Cardiac fibroblast (primary cell): Measurements from ENCODE around the gene HBB.

Source experiments
- DNase-seq, 2 donors: peaks; one replicate each; pipeline versions ENCODE4 v3.0.0 to v3.0.0-alpha.2; 2010; ENCODE audit warnings: low read depth in 2 of 2
- H3K4me3 ChIP-seq, 2 donors: replicated peaks in 1 of 2; 1 replicate in 1 of 2; 2 replicates in 1 of 2; pipeline ENCODE4 v1.5.1; 2011; ENCODE audit warnings: low read depth in 2 of 2, low read length in 2 of 2, mild to moderate bottlenecking in 2 of 2, moderate library complexity in 1 of 2
- TF ChIP-seq, protein P1 (sequence below): IDR thresholded peaks from one replicate; pipeline ENCODE4 v1.5.1; 2011; ENCODE audit warnings: low read depth, mild to moderate bottlenecking, low read length, inconsistent platforms

HBB gene

DNA sequence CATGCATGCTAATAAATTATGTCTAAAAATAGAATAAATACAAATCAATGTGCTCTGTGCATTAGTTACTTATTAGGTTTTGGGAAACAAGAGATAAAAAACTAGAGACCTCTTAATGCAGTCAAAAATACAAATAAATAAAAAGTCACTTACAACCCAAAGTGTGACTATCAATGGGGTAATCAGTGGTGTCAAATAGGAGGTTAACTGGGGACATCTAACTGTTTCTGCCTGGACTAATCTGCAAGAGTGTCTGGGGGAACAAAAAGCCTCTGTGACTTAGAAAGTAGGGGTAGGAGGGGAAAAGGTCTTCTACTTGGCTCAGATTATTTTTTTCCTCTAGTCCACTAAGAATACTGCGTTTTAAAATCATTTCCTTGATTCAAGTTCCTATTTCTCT lies 810 bp upstream of the HBB start:
- no peak for DNase-seq
- TF ChIP-seq, protein P1, sequence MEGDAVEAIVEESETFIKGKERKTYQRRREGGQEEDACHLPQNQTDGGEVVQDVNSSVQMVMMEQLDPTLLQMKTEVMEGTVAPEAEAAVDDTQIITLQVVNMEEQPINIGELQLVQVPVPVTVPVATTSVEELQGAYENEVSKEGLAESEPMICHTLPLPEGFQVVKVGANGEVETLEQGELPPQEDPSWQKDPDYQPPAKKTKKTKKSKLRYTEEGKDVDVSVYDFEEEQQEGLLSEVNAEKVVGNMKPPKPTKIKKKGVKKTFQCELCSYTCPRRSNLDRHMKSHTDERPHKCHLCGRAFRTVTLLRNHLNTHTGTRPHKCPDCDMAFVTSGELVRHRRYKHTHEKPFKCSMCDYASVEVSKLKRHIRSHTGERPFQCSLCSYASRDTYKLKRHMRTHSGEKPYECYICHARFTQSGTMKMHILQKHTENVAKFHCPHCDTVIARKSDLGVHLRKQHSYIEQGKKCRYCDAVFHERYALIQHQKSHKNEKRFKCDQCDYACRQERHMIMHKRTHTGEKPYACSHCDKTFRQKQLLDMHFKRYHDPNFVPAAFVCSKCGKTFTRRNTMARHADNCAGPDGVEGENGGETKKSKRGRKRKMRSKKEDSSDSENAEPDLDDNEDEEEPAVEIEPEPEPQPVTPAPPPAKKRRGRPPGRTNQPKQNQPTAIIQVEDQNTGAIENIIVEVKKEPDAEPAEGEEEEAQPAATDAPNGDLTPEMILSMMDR = no peak
- H3K4me3 ChIP-seq = no peak overlapping the region

DNA sequence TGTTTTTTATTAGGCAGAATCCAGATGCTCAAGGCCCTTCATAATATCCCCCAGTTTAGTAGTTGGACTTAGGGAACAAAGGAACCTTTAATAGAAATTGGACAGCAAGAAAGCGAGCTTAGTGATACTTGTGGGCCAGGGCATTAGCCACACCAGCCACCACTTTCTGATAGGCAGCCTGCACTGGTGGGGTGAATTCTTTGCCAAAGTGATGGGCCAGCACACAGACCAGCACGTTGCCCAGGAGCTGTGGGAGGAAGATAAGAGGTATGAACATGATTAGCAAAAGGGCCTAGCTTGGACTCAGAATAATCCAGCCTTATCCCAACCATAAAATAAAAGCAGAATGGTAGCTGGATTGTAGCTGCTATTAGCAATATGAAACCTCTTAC lies 1.4 kb downstream of the HBB start:
- H3K4me3 ChIP-seq = no peak overlapping the region

DNA sequence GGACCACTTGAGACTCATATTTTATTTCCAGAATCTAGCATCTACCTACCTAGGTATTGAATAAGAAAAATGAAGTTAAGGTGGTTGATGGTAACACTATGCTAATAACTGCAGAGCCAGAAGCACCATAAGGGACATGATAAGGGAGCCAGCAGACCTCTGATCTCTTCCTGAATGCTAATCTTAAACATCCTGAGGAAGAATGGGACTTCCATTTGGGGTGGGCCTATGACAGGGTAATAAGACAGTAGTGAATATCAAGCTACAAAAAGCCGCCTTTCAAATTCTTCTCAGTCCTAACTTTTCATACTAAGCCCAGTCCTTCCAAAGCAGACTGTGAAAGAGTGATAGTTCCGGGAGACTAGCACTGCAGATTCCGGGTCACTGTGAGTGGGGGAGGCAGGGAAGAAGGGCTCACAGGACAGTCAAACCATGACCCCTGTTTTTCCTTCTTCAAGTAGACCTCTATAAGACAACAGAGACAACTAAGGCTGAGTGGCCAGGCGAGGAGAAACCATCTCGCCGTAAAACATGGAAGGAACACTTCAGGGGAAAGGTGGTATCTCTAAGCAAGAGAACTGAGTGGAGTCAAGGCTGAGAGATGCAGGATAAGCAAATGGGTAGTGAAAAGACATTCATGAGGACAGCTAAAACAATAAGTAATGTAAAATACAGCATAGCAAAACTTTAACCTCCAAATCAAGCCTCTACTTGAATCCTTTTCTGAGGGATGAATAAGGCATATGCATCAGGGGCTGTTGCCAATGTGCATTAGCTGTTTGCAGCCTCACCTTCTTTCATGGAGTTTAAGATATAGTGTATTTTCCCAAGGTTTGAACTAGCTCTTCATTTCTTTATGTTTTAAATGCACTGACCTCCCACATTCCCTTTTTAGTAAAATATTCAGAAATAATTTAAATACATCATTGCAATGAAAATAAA lies 2.1 kb downstream of the HBB start:
- DNase-seq = no peak
- TF ChIP-seq, protein P1 = no peak
- H3K4me3 ChIP-seq = no peak overlapping the region

More for the DNA sequence above, 1.4 kb downstream of the HBB start:
- no peak for DNase-seq
- TF ChIP-seq, protein P1 = no peak

DNA sequence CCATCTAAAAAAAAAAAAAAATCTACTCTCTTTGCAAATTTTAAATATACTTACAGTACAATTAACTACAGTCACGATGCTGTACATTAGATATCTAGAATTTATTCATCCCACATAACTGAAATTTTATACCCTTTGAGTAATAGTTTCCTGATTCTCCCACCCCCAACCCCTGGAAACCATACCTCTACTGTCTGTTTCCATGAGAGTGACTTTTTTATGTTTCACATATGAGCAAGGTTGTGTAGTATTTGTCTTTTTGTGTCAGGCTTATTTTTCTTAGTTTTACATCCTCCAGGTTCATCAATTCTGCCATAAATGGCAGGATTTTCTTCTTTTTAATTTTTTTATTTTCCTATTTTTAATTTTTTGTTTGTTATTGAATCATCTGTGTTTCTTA lies 3.2 kb downstream of the HBB start:
- no peak overlapping the region for H3K4me3 ChIP-seq
- no peak for DNase-seq
- TF ChIP-seq, protein P1 = no peak

DNA sequence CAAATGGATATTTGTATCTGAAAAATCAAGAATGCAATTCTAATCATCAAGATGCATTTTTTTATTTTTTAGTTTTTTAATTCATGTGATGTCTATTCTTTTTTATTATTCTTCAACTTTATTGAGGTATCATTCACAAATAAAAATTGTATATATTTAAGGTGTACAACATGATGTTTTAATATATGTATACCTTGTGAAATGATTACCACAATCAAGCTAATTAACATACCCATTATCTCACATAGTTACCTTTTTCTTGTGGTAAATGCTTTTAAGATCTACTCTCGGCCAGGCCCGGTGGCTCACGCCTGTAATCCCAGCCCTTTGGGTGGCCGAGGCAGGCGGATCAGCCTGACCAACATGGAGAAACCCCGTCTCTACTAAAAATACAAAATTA lies 3.7 kb downstream of the HBB start:
- TF ChIP-seq, protein P1 = no peak
- H3K4me3 ChIP-seq = no peak overlapping the region
- no peak for DNase-seq

DNA sequence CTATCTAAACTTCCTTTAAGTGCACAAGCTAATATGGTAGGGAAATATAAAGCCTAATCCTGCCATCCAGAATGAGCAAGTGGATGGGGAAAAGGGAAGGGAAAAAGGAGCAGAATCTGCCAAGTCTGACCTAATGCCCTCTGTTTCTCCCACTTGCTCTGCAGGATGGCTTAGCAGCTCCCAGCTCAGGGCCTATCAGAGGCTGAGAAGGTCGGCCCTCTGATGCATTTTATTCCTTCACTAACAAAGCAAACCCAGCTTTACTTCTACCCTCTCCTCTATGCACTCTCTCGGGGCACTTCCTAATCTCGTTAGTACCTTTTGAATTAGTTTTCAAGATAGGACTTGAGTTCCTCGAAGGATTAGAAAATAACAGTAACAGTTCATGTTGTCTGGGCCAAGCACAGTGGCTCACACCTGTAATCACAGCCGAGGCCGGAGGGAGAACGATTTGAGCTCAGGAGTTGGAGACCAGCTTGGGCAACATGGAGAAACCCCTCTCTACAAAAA lies 16.4 kb downstream of the HBB start:
- H3K4me3 ChIP-seq = no peak overlapping the region
- no peak for DNase-seq
- TF ChIP-seq, protein P1 = no peak
